GM18517 (cell line): ENCODE results near the gene COBL.

Experiments used
- ATAC-seq: cut with Tn5 transposase; IDR thresholded peaks from one replicate; pipeline ENCODE4 v1.9.1; 2021; ENCODE audit warnings: mild to moderate bottlenecking, moderate library complexity; ENCODE audit not compliant: unreplicated experiment

COBL gene

GRCh38 chr7:51308265-51308664 lies 8.3 kb downstream of the COBL start:
- no peak for ATAC-seq

GRCh38 chr7:51307651-51308210 lies 8.9 kb downstream of the COBL start:
- no peak for ATAC-seq

GRCh38 chr7:51306761-51307160 lies 9.8 kb downstream of the COBL start:
- no peak for ATAC-seq

- ATAC-seq, result no peak
These were observed 11.9 kb downstream of the COBL start for GRCh38 chr7:51304729-51305128.

GRCh38 chr7:51303142-51303525 lies 13.5 kb downstream of the COBL start:
- no peak for ATAC-seq

GRCh38 chr7:51301806-51302205 lies 14.8 kb downstream of the COBL start:
- no peak for ATAC-seq

GRCh38 chr7:51300762-51301674 lies 15.6 kb downstream of the COBL start:
- ATAC-seq, result no peak

GRCh38 chr7:51299391-51300133 lies 17.0 kb downstream of the COBL start:
- no peak for ATAC-seq

GRCh38 chr7:51298912-51299311 lies 17.7 kb downstream of the COBL start:
- no peak for ATAC-seq

GRCh38 chr7:51297986-51298385 lies 18.6 kb downstream of the COBL start:
- ATAC-seq, result no peak

GRCh38 chr7:51295440-51296245 lies 21.0 kb downstream of the COBL start:
- no peak for ATAC-seq

- ATAC-seq, result no peak
These were observed 24.0 kb downstream of the COBL start for GRCh38 chr7:51292596-51292995.

- ATAC-seq, result no peak
These were observed 25.7 kb downstream of the COBL start for GRCh38 chr7:51290702-51291540.

GRCh38 chr7:51290304-51290637 lies 26.3 kb downstream of the COBL start:
- no peak for ATAC-seq

GRCh38 chr7:51289623-51290303 lies 26.8 kb downstream of the COBL start:
- ATAC-seq, result no peak

GRCh38 chr7:51288896-51289622 lies 27.6 kb downstream of the COBL start:
- ATAC-seq, result no peak

- no peak for ATAC-seq
These were observed 30.2 kb downstream of the COBL start for GRCh38 chr7:51286401-51286800.

GRCh38 chr7:51280156-51280555 lies 36.5 kb downstream of the COBL start:
- no peak for ATAC-seq
